ENCODE measurements around the gene UQCRC2. TPM values are rescaled to one million over a fixed set of nuclear protein-coding genes. Genes with fewer than 3 reads are reported as not detected.

UQCRC2 gene
- total RNA-seq, 1 experiment from 2014 or later = 343 TPM

DNA sequence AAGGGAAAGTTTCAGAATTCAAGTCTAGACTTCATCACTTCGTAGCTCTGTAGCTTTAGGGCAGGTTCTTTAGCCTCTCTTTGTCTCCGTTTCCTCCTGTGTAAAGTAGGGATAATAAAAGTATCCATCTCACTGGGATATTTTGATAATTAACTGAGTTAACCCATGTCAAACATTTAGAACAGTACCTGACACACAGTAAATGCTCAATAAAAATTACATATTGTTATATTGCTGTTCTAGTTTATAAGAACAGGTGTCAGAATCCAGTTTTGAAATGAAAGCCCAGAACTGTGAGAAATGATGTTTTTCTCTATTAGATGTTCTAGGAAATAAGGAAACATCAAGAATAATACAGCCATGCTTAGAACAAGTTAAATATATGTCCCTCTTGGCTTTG, 59.1 kb downstream of the UQCRC2 start:
- TF ChIP-seq, protein P1, sequence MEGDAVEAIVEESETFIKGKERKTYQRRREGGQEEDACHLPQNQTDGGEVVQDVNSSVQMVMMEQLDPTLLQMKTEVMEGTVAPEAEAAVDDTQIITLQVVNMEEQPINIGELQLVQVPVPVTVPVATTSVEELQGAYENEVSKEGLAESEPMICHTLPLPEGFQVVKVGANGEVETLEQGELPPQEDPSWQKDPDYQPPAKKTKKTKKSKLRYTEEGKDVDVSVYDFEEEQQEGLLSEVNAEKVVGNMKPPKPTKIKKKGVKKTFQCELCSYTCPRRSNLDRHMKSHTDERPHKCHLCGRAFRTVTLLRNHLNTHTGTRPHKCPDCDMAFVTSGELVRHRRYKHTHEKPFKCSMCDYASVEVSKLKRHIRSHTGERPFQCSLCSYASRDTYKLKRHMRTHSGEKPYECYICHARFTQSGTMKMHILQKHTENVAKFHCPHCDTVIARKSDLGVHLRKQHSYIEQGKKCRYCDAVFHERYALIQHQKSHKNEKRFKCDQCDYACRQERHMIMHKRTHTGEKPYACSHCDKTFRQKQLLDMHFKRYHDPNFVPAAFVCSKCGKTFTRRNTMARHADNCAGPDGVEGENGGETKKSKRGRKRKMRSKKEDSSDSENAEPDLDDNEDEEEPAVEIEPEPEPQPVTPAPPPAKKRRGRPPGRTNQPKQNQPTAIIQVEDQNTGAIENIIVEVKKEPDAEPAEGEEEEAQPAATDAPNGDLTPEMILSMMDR (IDR thresholded peaks at IDR 0.05; ENCODE audit: unreplicated experiment) = no peak

DNA sequence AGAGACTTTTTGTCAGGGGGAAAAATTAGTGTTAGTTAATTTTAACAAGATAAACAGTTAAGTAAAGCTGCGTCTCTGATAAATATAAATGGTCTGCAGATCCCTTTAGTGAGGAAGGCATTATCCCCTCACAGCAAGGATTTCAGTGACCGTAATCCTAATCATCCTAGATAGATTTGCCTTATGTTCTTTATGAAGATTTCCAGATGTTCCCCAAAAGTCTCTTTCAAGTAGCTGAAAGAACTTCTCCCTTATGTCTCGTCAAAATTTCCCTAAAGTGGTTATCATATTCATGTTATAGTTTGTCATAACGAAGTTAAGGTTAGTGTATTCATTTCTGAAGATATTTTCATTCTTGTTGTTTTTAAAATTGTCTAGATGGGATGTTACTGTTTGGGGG, 60.3 kb downstream of the UQCRC2 start:
- intact Hi-C loops (cut with micrococcal nuclease; ENCODE audit: unreplicated experiment) = no loop called here
- TF ChIP-seq, protein P1 (IDR thresholded peaks at IDR 0.05; ENCODE audit: unreplicated experiment) = no peak
- DNase-seq = no peak
- no peaks in the 10 kb centered on the region for H3K27me3 Mint-ChIP-seq (ENCODE audit: unreplicated experiment)
- H3K4me3 Mint-ChIP-seq (ENCODE audit: low read depth, unreplicated experiment) = no peak overlapping the region
- H3K9me3 Mint-ChIP-seq (ENCODE audit: low read depth, unreplicated experiment) = no peaks in the 10 kb centered on the region
- peaks cover 55% of the 10 kb centered on the region for H3K4me1 Mint-ChIP-seq (ENCODE audit: low read depth, unreplicated experiment)
- BruUV-seq (replicated peaks) = no TSS peak
- CTCF ChIA-PET = interaction anchor here (0.5 to 0.7 kb wide), 2 partner anchors 10 to 49 kb away, joined by 5 to 13 read pairs; no protein-coding TSS in a partner anchor
- no peak overlapping the region for H3K27ac Mint-ChIP-seq (ENCODE audit: unreplicated experiment)
- H3K36me3 Mint-ChIP-seq (ENCODE audit: insufficient read depth, unreplicated experiment) = peaks cover 8% of the 10 kb centered on the region

More for the DNA sequence above, 59.1 kb downstream of the UQCRC2 start:
- intact Hi-C loops (cut with micrococcal nuclease; ENCODE audit: unreplicated experiment) = no loop called here
- H3K27me3 Mint-ChIP-seq (ENCODE audit: unreplicated experiment) = no peaks in the 10 kb centered on the region
- no peak overlapping the region for H3K27ac Mint-ChIP-seq (ENCODE audit: unreplicated experiment)
- H3K9me3 Mint-ChIP-seq (ENCODE audit: low read depth, unreplicated experiment) = no peaks in the 10 kb centered on the region
- CTCF ChIA-PET = interaction anchor here (0.6 to 1.7 kb wide), 3 partner anchors 65 to 385 kb away, joined by 3 to 10 read pairs (median 4); no protein-coding TSS in a partner anchor
- H3K36me3 Mint-ChIP-seq (ENCODE audit: insufficient read depth, unreplicated experiment) = peaks cover 19% of the 10 kb centered on the region
- DNase-seq = no peak
- H3K4me1 Mint-ChIP-seq (ENCODE audit: low read depth, unreplicated experiment) = peaks cover 55% of the 10 kb centered on the region
- no peak overlapping the region for H3K4me3 Mint-ChIP-seq (ENCODE audit: low read depth, unreplicated experiment)
- no TSS peak for BruUV-seq (replicated peaks)

DNA sequence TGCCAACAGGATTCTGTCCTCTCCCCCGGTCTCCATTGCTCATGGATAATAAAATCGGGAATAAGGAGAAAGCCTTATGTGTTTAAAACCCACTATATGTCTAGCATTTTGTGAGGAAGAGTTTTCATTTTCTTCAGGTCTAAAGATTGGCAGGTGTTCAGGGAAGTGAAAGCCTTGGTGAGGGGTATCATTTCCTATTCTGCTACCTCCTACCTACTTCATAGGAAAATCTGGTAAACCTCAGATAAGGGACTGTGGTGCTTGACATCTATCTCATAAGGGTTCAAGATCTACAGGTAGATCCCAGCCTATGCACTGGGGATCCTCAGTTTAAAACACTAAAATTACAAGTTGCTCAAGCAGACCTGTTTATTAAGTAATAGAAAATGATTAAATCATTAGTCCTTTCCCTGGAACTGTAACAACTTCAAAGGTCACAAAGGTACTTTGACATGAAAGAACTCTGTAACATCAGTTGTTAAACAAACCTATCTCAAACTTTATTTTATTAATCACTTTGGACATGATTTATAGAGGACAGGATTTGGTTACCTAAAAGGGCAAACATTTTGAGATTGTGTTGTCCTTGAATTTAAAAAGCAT, 61.2 kb downstream of the UQCRC2 start:
- no peak overlapping the region for H3K4me3 Mint-ChIP-seq (ENCODE audit: low read depth, unreplicated experiment)
- no peaks in the 10 kb centered on the region for H3K9me3 Mint-ChIP-seq (ENCODE audit: low read depth, unreplicated experiment)
- H3K36me3 Mint-ChIP-seq (ENCODE audit: insufficient read depth, unreplicated experiment) = no peaks in the 10 kb centered on the region
- BruUV-seq (replicated peaks) = no TSS peak
- peaks cover 64% of the 10 kb centered on the region for H3K4me1 Mint-ChIP-seq (ENCODE audit: low read depth, unreplicated experiment)
- CTCF ChIA-PET = interaction anchor here (0.6 to 1.1 kb wide), 2 partner anchors 16 to 1606 kb away, joined by 3 to 4 read pairs; no protein-coding TSS in a partner anchor
- intact Hi-C loops (cut with micrococcal nuclease; ENCODE audit: unreplicated experiment) = no loop called here
- TF ChIP-seq, protein P1 (IDR thresholded peaks at IDR 0.05; ENCODE audit: unreplicated experiment) = no peak
- H3K27ac Mint-ChIP-seq (ENCODE audit: unreplicated experiment) = no peak overlapping the region
- DNase-seq = no peak
- no peaks in the 10 kb centered on the region for H3K27me3 Mint-ChIP-seq (ENCODE audit: unreplicated experiment)

DNA sequence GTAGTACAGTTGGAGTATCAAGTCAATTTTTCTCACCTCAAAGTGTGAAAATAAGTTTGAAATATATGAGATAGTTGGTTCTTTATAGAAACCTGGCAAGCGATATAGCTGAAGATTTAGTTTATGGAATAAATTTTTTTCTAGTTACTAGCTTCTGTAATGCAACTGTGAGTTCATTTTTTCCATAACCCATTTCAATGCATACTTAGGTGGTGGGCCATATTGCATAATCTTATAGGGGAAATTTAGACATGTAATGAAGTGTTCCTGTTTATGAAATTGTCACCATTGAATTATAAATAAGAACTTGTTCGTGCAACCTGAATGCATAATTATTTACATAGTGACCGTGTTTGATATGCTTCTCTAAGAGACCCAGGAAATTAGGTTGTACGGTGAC, 63.8 kb downstream of the UQCRC2 start:
- intact Hi-C loops (cut with micrococcal nuclease; ENCODE audit: unreplicated experiment) = no loop called here
- Mint-ChIP-seq H3K9me3 (ENCODE audit: low read depth, unreplicated experiment) (no peaks in the 10 kb centered on the region), H3K27me3 (ENCODE audit: unreplicated experiment) (no peaks in the 10 kb centered on the region), H3K4me1 (ENCODE audit: low read depth, unreplicated experiment) (peaks cover 59% of the 10 kb centered on the region), H3K4me3 (ENCODE audit: low read depth, unreplicated experiment) (no peak overlapping the region), H3K36me3 (ENCODE audit: insufficient read depth, unreplicated experiment) (no peaks in the 10 kb centered on the region), H3K27ac (ENCODE audit: unreplicated experiment) (no peak overlapping the region)
- CTCF ChIA-PET = interaction anchor here (1.9 to 2.9 kb wide), 2 partner anchors 9 to 61 kb away, joined by 6 to 10 read pairs; partner anchors contain the start of gene MOSMO
- no TSS peak for BruUV-seq (replicated peaks)
- TF ChIP-seq, protein P1 (IDR thresholded peaks at IDR 0.05; ENCODE audit: unreplicated experiment) = no peak
- DNase-seq = no peak

Data from Calu3 (cell line).